Left kidney (tissue), 2 donors: ENCODE measurements around the gene HNRNPH2. TPM values are rescaled to one million over a fixed set of nuclear protein-coding genes. Genes with fewer than 3 reads are reported as not detected.
A peak's percentile ranks its signal among the peaks of the same experiment; 100 is the strongest.

Experiments
- DNase-seq: peaks from one replicate; pipeline ENCODE4 v3.0.0-alpha.2; 2013
- polyA plus RNA-seq: library from polyadenylated mRNA; unstranded; fragments of 120-200 nt; gene quantifications from one replicate; pipeline ENCODE4 v1.2.1, GENCODE V29; 2013; ENCODE audit not compliant: insufficient read length

HNRNPH2 gene
- polyA plus RNA-seq, 1 donor = 145 TPM

- no peak for DNase-seq
These were observed 14.3 kb upstream of the HNRNPH2 start for GRCh38 chrX:101393530-101394305.

- DNase-seq = no peak
These were observed 13.7 kb upstream of the HNRNPH2 start for GRCh38 chrX:101394372-101394771.

DNA sequence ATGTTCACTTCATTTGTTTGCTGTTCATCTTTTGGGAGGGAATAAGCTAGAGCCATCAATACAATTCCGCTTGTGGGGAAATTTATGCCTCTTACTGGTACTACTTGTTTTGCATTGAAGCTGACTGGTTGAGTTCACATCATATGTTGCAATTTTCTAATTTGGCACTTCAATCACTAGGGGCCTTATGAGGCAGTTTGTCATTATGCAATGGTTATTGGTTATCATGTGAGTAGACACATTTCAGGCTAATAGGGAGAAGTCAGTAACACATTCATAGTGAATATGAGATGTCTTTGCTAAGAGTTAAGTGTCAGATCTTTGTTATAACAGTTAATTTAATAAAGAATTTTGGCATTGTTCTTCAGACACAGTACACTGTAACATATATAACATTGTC lies 12.2 kb upstream of the HNRNPH2 start:
- no peak for DNase-seq

GRCh38 chrX:101397779-101398178 lies 10.2 kb upstream of the HNRNPH2 start:
- DNase-seq = no peak

DNA sequence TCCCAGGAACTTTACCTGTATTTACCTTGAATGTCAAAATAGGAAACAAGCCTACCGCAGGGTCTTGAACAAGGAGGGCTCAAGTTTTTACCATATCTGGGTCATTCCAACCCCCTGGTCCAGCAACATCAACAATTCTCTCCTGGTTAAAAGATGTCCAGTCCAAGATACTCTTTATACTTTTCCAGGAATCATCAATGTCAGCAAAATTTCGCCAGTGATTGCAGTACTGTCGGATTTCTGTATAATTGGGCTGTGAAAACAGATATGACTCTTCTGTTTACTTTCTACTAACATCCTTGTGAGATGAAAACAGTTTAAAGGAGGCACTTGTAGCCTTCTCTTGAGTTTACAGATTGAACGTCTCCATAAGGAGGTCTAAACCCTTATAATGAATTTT lies 9.3 kb upstream of the HNRNPH2 start:
- no peak for DNase-seq

- no peak for DNase-seq
These were observed 8.2 kb upstream of the HNRNPH2 start for GRCh38 chrX:101399825-101400224.

- DNase-seq = no peak
These were observed 765 bp upstream of the HNRNPH2 start for GRCh38 chrX:101407167-101407747.

GRCh38 chrX:101408532-101408841 lies 465 bp downstream of the HNRNPH2 start:
- no peak for DNase-seq

DNA sequence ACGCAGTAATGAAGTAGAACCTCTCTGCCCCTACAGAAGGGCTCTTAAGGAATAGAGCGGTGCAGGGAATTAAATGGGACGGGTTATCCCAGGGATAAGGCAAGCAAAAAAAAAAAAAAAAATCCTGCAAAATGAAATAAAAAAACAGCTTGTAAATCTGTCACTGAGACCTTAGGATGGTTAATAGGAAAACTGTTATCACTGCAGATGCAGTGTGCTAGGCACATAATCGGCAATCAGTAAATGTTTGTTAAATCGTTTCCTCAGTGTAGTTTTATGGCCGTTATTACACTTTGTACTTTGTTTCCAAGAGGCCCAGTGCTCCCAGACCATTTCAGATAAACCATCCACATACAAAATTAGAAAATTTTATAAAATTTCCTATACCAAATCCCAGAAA lies 1.0 kb downstream of the HNRNPH2 start:
- no peak for DNase-seq

- DNase-seq = no peak
These were observed 2.4 kb downstream of the HNRNPH2 start for GRCh38 chrX:101410461-101410860.

DNA sequence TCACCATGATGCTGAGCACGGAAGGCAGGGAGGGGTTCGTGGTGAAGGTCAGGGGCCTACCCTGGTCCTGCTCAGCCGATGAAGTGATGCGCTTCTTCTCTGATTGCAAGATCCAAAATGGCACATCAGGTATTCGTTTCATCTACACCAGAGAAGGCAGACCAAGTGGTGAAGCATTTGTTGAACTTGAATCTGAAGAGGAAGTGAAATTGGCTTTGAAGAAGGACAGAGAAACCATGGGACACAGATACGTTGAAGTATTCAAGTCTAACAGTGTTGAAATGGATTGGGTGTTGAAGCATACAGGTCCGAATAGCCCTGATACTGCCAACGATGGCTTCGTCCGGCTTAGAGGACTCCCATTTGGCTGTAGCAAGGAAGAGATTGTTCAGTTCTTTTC lies 4.0 kb downstream of the HNRNPH2 start:
- DNase-seq = no peak

DNA sequence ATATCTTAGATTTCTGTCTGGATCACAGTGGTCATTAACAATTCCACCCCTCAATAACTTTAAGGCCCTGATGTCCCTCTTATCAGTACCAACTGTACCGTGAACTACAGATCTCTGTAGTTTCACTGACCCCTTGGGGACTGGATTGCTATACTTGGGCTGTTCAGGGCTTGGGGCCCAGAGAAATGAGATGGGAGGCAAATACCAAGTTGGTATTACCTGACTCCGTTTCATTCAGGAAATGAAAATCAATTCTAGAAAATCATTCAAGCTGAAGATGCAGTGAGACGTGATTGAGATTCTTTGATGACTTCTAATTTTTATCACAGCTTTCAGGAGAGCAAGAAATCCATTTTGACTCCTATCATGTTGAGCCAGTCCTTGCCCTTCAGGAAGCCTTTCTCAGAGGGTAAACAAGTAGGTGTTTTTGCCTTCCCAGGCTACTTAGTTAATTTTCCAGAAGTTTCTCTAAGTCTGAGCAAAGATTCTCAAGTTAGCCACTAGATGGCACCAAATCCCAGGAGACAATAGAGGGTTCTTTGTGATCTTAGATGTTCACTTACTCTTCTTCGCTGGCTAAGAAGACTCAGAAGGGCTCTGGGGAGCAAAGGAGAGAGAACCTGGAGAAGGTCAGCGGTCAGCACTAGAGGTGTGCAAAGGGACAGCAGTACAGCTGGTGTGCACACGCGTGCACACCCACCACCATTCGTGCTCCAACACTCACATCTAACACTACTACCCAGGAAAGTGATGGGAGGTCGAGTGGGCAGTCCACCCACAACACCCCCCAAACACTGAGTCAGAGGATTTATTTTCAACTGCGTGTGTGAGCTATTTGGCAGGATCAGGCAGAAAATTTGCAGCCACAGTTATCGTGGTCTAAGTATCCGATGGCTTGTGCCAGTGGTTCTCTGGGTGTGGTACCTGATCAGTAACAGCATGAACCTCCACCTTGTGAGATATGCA lies 7.4 kb downstream of the HNRNPH2 start:
- DNase-seq = peak; percentile 75

DNA sequence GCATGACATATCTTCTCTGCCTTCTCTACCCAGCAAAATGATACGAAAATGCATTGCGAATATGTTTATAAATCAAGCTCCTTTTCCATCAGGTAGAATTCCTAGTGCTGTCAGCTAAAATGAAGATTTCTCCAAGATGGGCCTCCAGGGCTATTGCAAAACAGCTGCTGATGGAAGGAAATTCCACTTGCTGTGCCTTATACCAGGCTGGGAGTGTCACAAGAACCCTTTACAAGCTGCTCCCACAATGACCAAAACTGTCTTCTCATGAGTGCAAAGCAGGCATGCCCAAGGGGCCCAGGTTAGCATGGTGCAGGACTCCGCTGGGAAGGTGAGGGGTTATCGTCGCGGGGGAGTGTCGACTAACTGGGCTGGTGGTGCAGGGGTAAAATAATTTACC lies 8.7 kb downstream of the HNRNPH2 start:
- DNase-seq = no peak

DNA sequence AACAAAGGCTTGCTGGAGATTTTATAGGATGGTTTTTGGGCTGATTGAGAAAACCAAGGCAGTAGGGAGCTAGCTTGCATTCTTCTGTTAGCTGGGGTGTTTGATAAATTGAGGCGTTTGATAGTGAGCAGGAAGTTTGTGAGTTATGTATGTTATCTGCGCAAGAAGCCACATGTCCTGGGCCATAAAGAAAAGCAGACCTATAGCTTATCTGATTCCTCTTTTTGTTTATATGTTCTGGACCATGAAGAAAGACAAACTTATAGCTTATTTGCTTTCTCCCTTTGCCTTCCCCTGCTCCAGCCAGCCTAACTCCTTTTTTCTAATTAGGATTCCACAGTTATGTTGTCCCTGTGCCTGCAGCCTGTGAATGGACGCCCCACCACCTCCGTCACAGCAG lies 9.2 kb downstream of the HNRNPH2 start:
- DNase-seq = no peak

- DNase-seq = peak; percentile 52
These were observed 10.2 kb downstream of the HNRNPH2 start for GRCh38 chrX:101417981-101418841.

DNA sequence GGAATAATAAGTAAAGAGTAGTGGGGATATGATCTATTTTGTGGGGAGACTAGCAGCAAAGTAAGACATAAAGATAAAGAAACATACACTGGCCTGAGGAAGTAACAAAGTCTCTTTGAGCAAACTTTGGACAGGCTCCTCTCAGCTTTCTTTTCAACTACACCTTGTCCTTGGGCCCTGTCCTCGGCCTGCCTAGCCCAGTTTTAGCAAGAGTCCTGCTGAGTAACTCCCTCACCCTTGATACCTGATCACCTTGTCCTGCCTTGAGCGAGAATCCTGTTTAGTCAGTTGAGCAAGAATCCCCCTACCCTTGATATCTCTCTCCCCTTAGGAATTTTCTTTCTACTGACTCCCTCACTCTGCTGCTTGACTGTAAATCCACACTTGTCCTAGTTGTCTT lies 11.5 kb downstream of the HNRNPH2 start:
- DNase-seq = no peak

DNA sequence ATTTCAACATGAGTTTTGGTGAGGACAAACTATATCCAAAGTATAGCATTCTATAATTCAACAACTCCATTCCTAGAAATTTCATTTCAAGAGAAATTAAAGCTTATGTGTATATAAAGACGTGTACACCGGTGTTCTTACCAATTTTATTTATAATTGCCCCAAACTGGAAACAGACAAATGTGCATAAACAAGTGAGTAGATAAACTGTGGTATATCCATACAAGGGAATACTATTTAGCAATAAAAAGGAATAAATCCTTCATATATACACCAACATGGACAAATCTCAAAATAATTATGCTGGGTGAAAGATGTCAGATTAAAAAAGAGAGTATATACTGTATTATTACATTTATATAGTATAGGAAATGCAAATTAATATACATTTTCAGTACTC lies 19.9 kb downstream of the HNRNPH2 start:
- DNase-seq = no peak

DNA sequence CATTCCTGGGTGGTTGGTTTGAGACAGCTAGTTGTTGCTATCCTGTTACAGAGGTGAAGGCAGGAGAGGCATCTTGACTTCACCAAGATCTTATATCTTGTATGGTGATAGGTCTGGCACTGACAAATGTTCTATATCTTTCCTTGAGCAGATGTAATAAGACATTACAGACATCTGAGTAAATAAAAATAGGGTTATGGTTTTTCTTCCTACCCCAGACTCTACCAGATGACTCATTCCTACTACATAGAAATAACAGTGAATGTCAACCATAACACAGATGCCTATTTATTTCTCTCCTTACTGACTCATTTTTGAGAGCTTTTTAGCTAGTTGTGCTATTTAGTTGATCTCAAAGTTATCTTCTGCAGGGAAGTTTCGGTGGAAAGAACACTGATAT lies 21.9 kb downstream of the HNRNPH2 start:
- DNase-seq = no peak

- no peak for DNase-seq
These were observed 22.5 kb downstream of the HNRNPH2 start for GRCh38 chrX:101430457-101431078.

DNA sequence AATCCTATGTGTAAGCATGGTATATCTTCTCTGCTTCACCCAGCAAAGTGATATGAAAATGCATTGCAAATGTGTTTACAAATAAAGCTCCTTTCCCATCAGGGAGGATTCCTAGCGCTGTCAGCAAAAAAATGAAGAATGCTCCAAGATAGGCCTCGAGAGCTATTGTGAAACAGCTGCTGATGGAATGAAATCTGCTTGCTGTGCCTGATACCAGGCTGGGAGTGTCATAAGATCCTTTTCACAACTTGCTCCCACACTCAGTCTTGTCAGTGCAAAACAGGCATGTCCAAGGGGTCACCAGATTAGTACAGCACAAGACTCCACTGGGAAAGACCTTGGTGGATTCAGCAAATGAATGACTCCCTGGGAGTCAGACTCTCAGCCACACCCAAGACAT lies 34.1 kb downstream of the HNRNPH2 start:
- no peak for DNase-seq

- DNase-seq = no peak
These were observed 41.3 kb downstream of the HNRNPH2 start for GRCh38 chrX:101449279-101449678.

DNA sequence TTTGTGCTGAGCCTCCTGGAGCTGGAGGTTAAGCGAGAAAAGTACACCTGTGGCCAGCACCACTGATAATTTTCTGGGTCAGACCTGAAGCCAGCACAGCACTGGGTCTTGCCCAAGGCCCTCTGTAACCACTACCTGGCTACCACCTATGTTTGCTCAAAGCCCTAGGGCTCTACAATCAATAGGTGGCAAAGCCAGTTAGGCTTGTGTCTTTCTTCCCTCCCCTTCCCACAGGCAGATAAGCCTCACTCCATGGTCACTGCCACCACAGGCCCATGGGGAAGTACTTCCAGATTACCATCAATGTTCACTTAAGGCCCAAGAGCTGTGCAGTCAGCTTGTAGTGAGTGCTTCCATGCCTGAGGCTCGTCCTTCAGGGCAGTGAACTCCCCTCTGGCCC lies 42.1 kb downstream of the HNRNPH2 start:
- no peak for DNase-seq
